Measurements from ENCODE around the gene MYO9A. TPM values are rescaled to one million over a fixed set of nuclear protein-coding genes. Genes with fewer than 3 reads are reported as not detected.

The MYO9A gene
- total and polyA plus RNA-seq, 10 of the 15 experiments (the other 5 are each of a cell fraction or from before 2014, with no cell fraction given) = 3.3 to 25.3 (median 12.2) TPM

DNA sequence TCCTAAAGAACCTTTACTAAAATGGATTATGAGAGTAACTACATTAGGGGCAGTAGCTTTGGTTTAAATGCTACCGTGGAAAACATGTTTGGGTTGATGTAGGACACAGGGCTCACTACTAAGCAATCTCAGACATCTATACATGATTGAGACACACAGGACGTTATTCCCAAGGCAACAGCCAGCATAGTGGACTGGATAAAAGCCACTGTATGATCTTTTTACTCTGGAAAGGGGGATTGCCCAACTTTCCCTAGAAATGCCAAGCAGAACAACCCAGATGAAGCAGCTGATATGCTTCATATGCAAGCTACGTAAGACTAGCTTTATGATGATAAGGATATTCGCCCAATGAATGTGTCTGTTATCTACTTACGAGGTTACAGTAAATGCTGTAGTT, 144.6 kb downstream of the MYO9A start (continued):
- TF ChIP-seq, protein P1, sequence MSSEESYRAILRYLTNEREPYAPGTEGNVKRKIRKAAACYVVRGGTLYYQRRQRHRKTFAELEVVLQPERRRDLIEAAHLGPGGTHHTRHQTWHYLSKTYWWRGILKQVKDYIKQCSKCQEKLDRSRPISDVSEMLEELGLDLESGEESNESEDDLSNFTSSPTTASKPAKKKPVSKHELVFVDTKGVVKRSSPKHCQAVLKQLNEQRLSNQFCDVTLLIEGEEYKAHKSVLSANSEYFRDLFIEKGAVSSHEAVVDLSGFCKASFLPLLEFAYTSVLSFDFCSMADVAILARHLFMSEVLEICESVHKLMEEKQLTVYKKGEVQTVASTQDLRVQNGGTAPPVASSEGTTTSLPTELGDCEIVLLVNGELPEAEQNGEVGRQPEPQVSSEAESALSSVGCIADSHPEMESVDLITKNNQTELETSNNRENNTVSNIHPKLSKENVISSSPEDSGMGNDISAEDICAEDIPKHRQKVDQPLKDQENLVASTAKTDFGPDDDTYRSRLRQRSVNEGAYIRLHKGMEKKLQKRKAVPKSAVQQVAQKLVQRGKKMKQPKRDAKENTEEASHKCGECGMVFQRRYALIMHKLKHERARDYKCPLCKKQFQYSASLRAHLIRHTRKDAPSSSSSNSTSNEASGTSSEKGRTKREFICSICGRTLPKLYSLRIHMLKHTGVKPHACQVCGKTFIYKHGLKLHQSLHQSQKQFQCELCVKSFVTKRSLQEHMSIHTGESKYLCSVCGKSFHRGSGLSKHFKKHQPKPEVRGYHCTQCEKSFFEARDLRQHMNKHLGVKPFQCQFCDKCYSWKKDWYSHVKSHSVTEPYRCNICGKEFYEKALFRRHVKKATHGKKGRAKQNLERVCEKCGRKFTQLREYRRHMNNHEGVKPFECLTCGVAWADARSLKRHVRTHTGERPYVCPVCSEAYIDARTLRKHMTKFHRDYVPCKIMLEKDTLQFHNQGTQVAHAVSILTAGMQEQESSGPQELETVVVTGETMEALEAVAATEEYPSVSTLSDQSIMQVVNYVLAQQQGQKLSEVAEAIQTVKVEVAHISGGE (CRISPR knock-in tag; IDR thresholded peaks at IDR 0.05) = no peak
- TF ChIP-seq MEF2A (IDR thresholded peaks at IDR 0.05; ENCODE audit: insufficient read depth, low read depth, low read length) (no peak), E2F8 (IDR thresholded peaks at IDR 0.05; ENCODE audit: low read depth, partially characterized antibody) (no peak), NR2C2 (IDR thresholded peaks at IDR 0.05; ENCODE audit: borderline replicate concordance, control insufficient read depth, insufficient read length, low read depth) (no peak), SUPT20H (IDR thresholded peaks at IDR 0.05; ENCODE audit: borderline replicate concordance, control insufficient read depth, low read depth, low read length) (no peak), POLR2A (IDR thresholded peaks at IDR 0.05; ENCODE audit: low read depth, low read length) (no peak)

DNA sequence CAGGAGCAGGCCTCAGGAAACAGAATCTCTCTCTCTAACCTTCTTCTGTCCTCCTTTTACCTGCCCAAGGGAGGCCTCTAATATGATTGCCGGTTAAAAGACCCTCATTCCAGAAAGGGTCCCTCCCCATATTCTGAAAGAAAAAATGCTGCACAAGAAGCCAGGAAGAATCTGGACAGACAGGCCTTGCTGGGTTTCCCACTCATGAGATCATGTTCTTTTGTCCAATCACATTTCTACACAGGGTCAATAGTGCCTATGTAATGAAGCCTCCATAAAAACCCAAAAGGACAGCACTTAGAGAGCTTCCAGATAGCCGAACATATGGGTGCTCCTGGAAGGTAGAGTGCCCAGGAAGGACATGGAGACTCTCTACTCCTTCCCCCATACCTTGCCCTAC, 146.0 kb downstream of the MYO9A start:
- in situ Hi-C loops (cut with MboI) (no loop called here), intact Hi-C loops (cut with micrococcal nuclease; ENCODE audit: unreplicated experiment) (no loop called here)
- Histone ChIP-seq H3K79me2 (ENCODE audit: control insufficient read depth, insufficient read depth, low read length) (no peaks in the 10 kb centered on the region), H2AFZ (ENCODE audit: control insufficient read depth, low read depth, low read length) (no peak overlapping the region), H3K27me3 (replicated peaks in 1 of 2; ENCODE audit: control insufficient read depth in 2 of 2, insufficient read depth in 2 of 2, low read length in 1 of 2) (no peaks in the 10 kb centered on the region), H3K4me2 (ENCODE audit: control insufficient read depth, insufficient read depth) (no peak overlapping the region), H3K36me3 (ENCODE audit: control insufficient read depth in 2 of 2, insufficient read depth in 2 of 2, low read length in 1 of 2) (no peaks in the 10 kb centered on the region; a peak in 1 of 4 replicates), H3K9ac (ENCODE audit: control insufficient read depth, insufficient read depth, low read length) (no peak overlapping the region), H3K9me3 (replicated peaks; ENCODE audit: control insufficient read depth, insufficient read depth, low read length) (no peaks in the 10 kb centered on the region), H3K4me3 (no peak overlapping the region), H4K20me1 (ENCODE audit: control insufficient read depth, insufficient read depth) (no peaks in the 10 kb centered on the region), H3K27ac (ENCODE audit: control insufficient read depth, insufficient read depth) (no peak overlapping the region), H3K4me1 (ENCODE audit: control insufficient read depth, insufficient read depth, low read length) (no peaks in the 10 kb centered on the region)
- ChIA-PET SMC1A (ENCODE audit: uncharacterized antibody, unreplicated experiment) (no interaction called here), POLR2A (no interaction called here), CTCF (no interaction called here), RAD21 (ENCODE audit: unreplicated experiment) (no interaction called here)
- ATAC-seq (no peak), DNase-seq (ENCODE audit: low read depth, low spot score) (no peak), FAIRE-seq (no peak)
- 94% methylated on average over 2 of the region's 2 CpGs for WGBS (ENCODE audit: insufficient coverage, insufficient replicate concordance, low lambda C conversion rate, missing lambda C conversion rate)
- no TSS peak for BruUV-seq (replicated peaks)
- TF ChIP-seq GATAD2B (conservative IDR thresholded peaks at IDR 0.05; ENCODE audit: low read depth) (no peak), FOXK2 (IDR thresholded peaks at IDR 0.05) (no peak), MEF2B (IDR thresholded peaks at IDR 0.05; ENCODE audit: partially characterized antibody, poor library complexity, severe bottlenecking) (no peak), NBN (IDR thresholded peaks at IDR 0.05) (no peak), NFIC (IDR thresholded peaks at IDR 0.05; ENCODE audit: low read depth, low read length) (no peak), PBX3 (IDR thresholded peaks at IDR 0.05; ENCODE audit: insufficient replicate concordance, low read depth, low read length) (no peak), NFYA (IDR thresholded peaks at IDR 0.05; ENCODE audit: borderline replicate concordance, low read depth, low read length) (no peak)

All from GM12878 (cell line).